ENCODE data around the gene RNF4.

DNA sequence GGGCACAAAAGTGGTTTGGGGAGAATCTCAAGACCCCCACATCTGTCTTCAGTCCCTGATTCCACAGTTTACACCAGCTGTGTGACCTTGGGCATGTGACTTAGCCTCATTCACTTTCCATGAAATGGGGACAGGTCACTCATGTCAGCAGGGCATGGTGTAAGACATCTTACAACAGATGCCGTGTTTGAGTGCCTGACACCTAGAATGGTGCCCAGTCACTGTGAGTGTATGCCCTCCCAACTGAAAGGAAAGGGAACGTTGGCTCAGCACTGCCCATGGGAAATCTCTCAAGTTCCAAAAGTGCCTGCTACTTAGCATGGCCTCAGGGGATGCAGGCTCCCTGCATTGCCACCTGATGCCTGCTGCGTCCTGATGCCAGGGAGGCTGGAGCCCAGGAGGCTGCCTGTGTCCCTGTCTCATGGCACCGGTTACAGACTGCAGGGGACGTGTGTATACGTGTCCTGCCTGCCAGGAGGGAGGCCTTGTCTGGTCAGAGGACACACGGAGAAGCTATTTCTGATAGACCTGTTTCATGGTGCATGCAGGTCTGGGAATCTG, 32.2 kb downstream of the RNF4 start:
- TF ChIP-seq CTCF (conservative IDR thresholded peaks at IDR 0.05 in 1 of 2, IDR thresholded peaks at IDR 0.05 in 1 of 2; ENCODE audit: low read depth in 1 of 2, low read length in 2 of 2) (no peak), EZH2 (IDR thresholded peaks at IDR 0.05; ENCODE audit: low read length, missing control alignments) (no peak)

All from fibroblast of lung (primary cell).